Tongue (tissue), 2 donors: ENCODE measurements around the gene ARHGEF3. TPM values are rescaled to one million over a fixed set of nuclear protein-coding genes. Genes with fewer than 3 reads are reported as not detected.

Experiments
- DNase-seq: peaks from one replicate; pipeline ENCODE4 v3.0.0-alpha.2; 2015
- total RNA-seq: library from RNA; depleted of rRNA; stranded (reverse); fragments of >200 nt; gene quantifications from one replicate; pipeline ENCODE4 v1.2.3, GENCODE V29; 2014

ARHGEF3 gene
- total RNA-seq, 1 donor from 2014 or later: 29.4 TPM

GRCh38 chr3:56680054-56680580 is 121.6 kb downstream of the ARHGEF3 start:
- no peak for DNase-seq

Other genes starting within 250 kb of the ARHGEF3 start
- gene CCDC66, start 244.8 kb downstream of the ARHGEF3 start, total RNA-seq: 28.5 TPM
- 134 TPM for gene TASOR, start 118.7 kb downstream of the ARHGEF3 start, total RNA-seq